Glutamatergic neuron (in vitro differentiated cells): ENCODE measurements around the gene PRLHR. TPM values are rescaled to one million over a fixed set of nuclear protein-coding genes. Genes with fewer than 3 reads are reported as not detected.

ENCODE experiments used
- DNase-seq: peaks from one replicate; pipeline ENCODE4 v3.0.0; 2022
- H3K27ac Mint-ChIP-seq: one replicate; pipeline ENCODE4 v1.8.0; 2020; ENCODE audit warnings: mild to moderate bottlenecking, mixed read lengths, inconsistent platforms; ENCODE audit not compliant: unreplicated experiment
- H3K27me3 Mint-ChIP-seq: one replicate; pipeline ENCODE4 v1.8.0; 2020; ENCODE audit warnings: mild to moderate bottlenecking, moderate library complexity, mixed read lengths, inconsistent platforms; ENCODE audit not compliant: unreplicated experiment
- H3K36me3 Mint-ChIP-seq: one replicate; pipeline ENCODE4 v1.8.0; 2020; ENCODE audit warnings: mild to moderate bottlenecking, mixed read lengths, inconsistent platforms; ENCODE audit not compliant: unreplicated experiment
- H3K4me1 Mint-ChIP-seq: one replicate; pipeline ENCODE4 v1.8.0; 2020; ENCODE audit warnings: mild to moderate bottlenecking, low read depth, mixed read lengths, inconsistent platforms; ENCODE audit not compliant: unreplicated experiment
- H3K4me3 Mint-ChIP-seq: one replicate; pipeline ENCODE4 v1.8.0; 2020; ENCODE audit warnings: mild to moderate bottlenecking, mixed read lengths, inconsistent platforms; ENCODE audit not compliant: unreplicated experiment
- H3K9me3 Mint-ChIP-seq: one replicate; pipeline ENCODE4 v1.8.0; 2020; ENCODE audit warnings: mild to moderate bottlenecking, moderate library complexity, mixed read lengths, inconsistent platforms; ENCODE audit not compliant: unreplicated experiment
- total RNA-seq: library from RNA; stranded (reverse); fragmentation: NEBNext Ultra II Directional; extraction: Animal tissue kit (Norgen Biotek cat#: 25700); gene quantifications from one replicate; pipeline ENCODE4 v1.2.1, GENCODE V29; 2021; ENCODE audit not compliant: unreplicated experiment
- TF ChIP-seq, protein P1 (sequence below): fragments of 200-600 bp; sonication (generic); IDR thresholded peaks from one replicate; pipeline ENCODE4 v1.5.0; 2021; ENCODE audit not compliant: partially characterized antibody, unreplicated experiment

PRLHR gene
- total RNA-seq, 1 donor from 2014 or later = 0.22 TPM

DNA sequence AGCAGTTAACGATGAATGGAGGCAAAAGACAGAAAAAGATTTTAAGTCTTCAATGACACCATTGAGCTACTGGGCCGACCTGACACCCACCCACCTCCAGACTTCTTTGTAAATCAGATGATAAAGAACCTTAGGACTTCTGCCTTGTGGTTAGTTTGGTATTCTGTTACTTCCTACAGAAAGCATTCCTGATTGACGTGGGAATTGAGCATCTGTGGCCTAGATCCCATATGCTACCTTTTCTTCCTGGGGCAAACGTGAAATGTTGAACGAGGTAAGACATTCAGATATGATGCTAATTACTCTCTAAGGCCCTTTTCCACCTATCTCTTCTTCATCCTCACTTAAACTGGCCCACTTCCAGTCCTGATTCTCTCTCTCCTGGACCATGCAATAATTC is 10.2 kb downstream of the PRLHR start:
- Mint-ChIP-seq H3K27me3 (peaks cover 2% of the 10 kb centered on the region), H3K4me3 (no peak overlapping the region)
- TF ChIP-seq, protein P1, sequence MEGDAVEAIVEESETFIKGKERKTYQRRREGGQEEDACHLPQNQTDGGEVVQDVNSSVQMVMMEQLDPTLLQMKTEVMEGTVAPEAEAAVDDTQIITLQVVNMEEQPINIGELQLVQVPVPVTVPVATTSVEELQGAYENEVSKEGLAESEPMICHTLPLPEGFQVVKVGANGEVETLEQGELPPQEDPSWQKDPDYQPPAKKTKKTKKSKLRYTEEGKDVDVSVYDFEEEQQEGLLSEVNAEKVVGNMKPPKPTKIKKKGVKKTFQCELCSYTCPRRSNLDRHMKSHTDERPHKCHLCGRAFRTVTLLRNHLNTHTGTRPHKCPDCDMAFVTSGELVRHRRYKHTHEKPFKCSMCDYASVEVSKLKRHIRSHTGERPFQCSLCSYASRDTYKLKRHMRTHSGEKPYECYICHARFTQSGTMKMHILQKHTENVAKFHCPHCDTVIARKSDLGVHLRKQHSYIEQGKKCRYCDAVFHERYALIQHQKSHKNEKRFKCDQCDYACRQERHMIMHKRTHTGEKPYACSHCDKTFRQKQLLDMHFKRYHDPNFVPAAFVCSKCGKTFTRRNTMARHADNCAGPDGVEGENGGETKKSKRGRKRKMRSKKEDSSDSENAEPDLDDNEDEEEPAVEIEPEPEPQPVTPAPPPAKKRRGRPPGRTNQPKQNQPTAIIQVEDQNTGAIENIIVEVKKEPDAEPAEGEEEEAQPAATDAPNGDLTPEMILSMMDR = no peak

DNA sequence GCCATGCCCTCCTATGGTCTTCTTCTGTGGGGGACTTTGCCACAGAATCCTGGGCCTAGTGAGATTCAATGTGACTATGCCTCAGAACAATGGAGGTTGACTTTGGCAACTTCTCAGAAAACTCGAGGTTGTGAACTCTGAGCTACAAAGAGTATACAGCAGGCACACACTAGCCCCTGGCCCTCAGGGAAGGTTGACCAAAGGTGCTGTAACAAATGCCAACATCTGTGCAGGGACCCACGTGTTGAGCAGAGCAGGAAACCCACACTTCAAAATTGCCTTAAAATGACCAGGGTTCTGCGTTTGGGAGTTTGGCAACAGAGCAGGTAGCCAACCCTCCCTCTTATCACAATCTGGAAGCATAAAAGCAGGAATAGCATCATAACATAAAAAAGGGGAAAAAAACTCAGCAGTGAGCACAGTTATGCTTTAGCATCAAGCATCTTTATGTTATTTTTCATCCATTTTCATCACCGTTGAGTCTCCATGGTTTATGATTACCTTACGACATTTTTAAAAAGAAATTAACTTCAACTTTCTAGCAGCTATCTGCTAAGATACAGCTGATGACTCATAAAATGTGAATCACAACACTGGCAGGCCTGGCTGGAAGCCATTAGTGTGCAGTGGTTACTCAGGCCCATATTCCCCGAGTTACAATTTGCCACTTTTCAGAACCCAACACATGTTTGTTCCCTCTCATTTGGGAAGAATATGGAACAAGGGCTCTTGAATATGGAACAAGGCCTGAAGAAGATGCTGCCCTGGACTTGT is 11.1 kb downstream of the PRLHR start:
- H3K4me3 Mint-ChIP-seq = no peak overlapping the region
- DNase-seq = no peak
- H3K27me3 Mint-ChIP-seq = peaks cover 2% of the 10 kb centered on the region
- H3K9me3 Mint-ChIP-seq = peaks cover 1% of the 10 kb centered on the region
- TF ChIP-seq, protein P1 = no peak
- no peak overlapping the region for H3K27ac Mint-ChIP-seq
- no peaks in the 10 kb centered on the region for H3K36me3 Mint-ChIP-seq
- H3K4me1 Mint-ChIP-seq = no peaks in the 10 kb centered on the region

More for the DNA sequence above, 10.2 kb downstream of the PRLHR start:
- peaks cover 1% of the 10 kb centered on the region for H3K9me3 Mint-ChIP-seq
- no peak for DNase-seq
- H3K36me3 Mint-ChIP-seq = no peaks in the 10 kb centered on the region
- H3K4me1 Mint-ChIP-seq = no peaks in the 10 kb centered on the region
- no peak overlapping the region for H3K27ac Mint-ChIP-seq

DNA sequence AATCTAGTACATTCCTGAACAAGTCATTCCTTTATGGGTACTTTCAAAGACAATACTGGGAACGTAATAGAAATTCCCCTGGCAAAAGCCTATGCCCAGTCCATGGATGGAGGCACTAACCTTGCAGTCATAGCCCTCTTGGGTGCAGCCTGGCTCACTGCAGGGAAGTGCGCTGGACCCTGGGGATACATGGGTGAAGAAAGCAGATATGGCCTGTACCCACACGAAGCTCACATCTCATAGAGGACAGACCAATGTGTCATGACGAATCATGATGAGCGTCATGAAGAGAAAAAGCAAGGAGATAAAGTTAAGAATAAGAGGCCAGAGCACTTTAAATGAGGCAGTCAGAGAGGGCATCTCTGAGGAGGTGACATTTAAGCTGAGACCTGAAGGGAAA is 11.8 kb downstream of the PRLHR start:
- TF ChIP-seq, protein P1 = no peak
- Mint-ChIP-seq H3K4me1 (no peaks in the 10 kb centered on the region), H3K36me3 (no peaks in the 10 kb centered on the region), H3K27ac (no peak overlapping the region), H3K9me3 (peaks cover 1% of the 10 kb centered on the region), H3K4me3 (no peak overlapping the region), H3K27me3 (peaks cover 2% of the 10 kb centered on the region)
- DNase-seq = no peak

DNA sequence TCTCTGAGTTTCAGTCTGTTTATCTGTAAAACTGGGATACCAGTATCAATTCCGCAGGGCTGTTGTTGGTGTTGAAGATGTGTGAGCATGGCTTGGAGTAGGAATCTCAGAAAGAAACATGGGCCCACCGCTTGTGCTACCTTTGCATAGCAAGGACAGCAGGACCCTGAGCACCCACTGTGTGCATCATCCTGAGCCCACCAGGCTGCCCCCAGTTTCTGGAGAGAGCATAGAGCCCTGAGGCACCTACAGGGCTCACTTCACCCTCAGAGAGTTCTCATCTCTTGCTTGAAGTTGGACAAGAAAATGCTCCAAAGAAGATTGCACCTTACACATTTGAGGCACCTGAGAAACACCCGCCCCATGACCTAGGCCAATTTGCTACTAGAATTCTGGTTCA is 12.9 kb downstream of the PRLHR start:
- Mint-ChIP-seq H3K4me1 (no peaks in the 10 kb centered on the region), H3K4me3 (no peak overlapping the region), H3K36me3 (no peaks in the 10 kb centered on the region), H3K27me3 (peaks cover 2% of the 10 kb centered on the region), H3K27ac (no peak overlapping the region), H3K9me3 (no peaks in the 10 kb centered on the region)
- TF ChIP-seq, protein P1 = no peak
- DNase-seq = no peak

DNA sequence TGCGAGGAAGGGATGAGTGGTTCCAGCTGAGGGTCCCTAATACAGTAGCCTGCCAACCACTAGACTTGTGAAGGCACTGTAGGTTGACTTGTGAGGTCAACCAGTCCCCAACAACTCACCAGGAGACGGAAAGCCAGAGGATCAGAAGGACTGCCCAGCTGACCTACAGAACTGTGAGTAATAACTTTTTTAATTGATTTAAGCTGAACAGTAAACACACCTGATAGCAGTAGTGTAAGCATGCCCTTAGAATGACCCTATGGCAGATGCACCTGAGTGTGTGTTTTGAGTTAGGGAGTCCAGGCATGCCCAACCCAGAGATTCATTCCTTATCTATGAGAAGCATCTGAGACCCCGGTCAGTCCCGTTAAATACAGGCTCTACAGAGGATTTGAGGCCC is 14.1 kb downstream of the PRLHR start:
- Mint-ChIP-seq H3K9me3 (no peaks in the 10 kb centered on the region), H3K27me3 (no peaks in the 10 kb centered on the region), H3K4me3 (no peak overlapping the region), H3K4me1 (no peaks in the 10 kb centered on the region), H3K36me3 (no peaks in the 10 kb centered on the region), H3K27ac (no peak overlapping the region)
- TF ChIP-seq, protein P1 = no peak
- no peak for DNase-seq
